Loucy (cell line): ENCODE data around the gene SLC12A4.

Source experiments
- CTCF ChIP-seq: fragments of 200-600 bp; sonication (generic); conservative IDR thresholded peaks from 2 replicates; pipeline ENCODE4 v1.5.1; 2014; ENCODE audit warnings: mild to moderate bottlenecking, antibody characterized with exemption, low read length
- EZH2phosphoT487 ChIP-seq: fragments of 200-600 bp; IDR thresholded peaks from 2 replicates; pipeline ENCODE4 v1.6.1; 2018; ENCODE audit warnings: antibody characterized with exemption, mild to moderate bottlenecking, moderate library complexity, borderline replicate concordance

- TF ChIP-seq CTCF (no peak), EZH2phosphoT487 (no peak)
Observed at GRCh38 chr16:67953641-67954375, 14.6 kb downstream of the SLC12A4 start.
